ENCODE data around the gene MEDAG.

GRCh38 chr13:30968846-30969245 is 62.8 kb downstream of the MEDAG start:
- TF ChIP-seq CTCF (IDR thresholded peaks at IDR 0.05) (no peak), POLR2A (IDR thresholded peaks at IDR 0.05) (no peak)

All from right lobe of liver (tissue), 4 donors.